ENCODE results near the gene NAA60.
"Not testable (repeated sequence)": the region's sequence is repeated elsewhere in the genome, so short reads cannot be mapped to it uniquely, and the experiment has no call there.

NAA60 gene

DNA sequence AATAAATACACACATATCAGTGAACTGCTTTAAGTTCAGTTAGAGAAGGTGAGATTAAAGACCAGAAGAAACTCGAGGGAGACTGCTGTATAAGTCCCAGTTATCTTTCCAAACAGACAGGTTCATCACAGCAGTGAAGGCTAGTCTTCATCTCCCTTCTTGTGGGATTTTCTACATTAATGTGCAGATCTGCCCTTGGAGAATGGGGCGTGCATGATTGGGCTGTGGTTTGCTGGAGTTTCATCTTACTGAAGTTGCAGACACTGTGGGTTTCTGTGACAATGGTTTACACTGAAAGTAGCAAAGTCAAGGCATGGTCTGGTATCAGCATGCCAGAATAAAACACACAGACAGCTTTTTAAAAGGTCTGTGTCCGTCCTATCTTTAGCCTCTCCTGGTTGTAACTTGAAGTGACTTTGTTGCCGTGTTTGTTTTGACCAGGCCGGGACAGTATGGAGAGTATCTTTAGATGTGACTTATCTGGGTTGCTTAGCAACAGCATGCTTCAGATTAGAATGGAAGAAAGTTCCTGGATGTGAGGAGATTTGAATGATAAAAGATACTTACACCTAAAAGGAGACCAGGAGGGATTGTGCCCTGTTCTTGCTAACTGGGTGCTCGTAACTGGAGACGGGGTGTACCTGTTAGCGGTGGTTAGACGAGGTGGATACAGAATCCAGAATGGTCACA is 16.1 kb downstream of the NAA60 start:
- in situ Hi-C loops (cut with HindIII; ENCODE audit: low pct_ligation_motif_present, low pct_unique_long_range_greater_than_20kb, low sequenced_read_pairs), result no loop called here
- DNase-seq, result no peak

- DNase-seq, result no peak
- in situ Hi-C loops (cut with HindIII; ENCODE audit: low pct_ligation_motif_present, low pct_unique_long_range_greater_than_20kb, low sequenced_read_pairs), result no loop called here
Observed at GRCh38 chr16:3460121-3460520, 16.6 kb downstream of the NAA60 start.

DNA sequence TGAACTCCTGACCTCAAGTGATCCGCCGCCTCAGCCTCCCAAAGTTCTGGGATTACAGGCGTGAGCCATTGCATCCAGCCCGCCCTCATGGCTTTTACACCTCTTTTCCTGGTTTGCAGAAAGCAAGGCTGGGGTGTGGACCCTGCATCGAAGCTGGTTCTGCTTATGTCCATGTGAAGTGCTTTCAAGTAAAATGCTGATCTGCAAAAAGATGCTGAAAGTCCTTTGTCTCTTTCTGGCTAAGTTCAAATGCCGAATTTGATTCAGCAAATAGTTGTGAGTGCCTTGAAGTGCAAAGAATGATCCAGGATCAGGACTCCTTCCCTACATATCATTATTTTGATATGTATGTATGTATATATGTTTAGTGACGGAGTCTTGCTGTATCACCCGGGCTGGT is 17.1 kb downstream of the NAA60 start:
- in situ Hi-C loops (cut with HindIII; ENCODE audit: low pct_ligation_motif_present, low pct_unique_long_range_greater_than_20kb, low sequenced_read_pairs), result no loop called here
- DNase-seq, result no peak

DNA sequence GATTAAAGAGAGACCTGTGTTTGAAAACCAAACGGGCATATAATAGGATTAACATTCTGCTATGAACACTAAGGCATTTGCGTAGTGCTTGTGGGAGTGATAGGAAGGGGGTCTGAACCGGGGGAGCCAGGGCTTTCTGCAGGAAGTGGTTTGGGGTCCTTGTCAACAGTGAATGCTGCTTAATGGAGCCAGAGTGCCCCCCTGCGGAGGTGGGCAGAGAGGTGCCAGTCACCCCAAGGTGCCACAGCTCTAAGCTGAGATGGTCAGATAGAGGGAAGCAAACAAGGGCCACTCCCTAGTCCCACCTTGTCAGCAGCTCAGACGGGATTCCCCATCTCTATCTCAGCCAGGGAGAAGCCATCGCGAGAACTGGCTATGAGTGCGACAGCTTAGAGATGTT is 17.7 kb downstream of the NAA60 start:
- DNase-seq, result no peak

DNA sequence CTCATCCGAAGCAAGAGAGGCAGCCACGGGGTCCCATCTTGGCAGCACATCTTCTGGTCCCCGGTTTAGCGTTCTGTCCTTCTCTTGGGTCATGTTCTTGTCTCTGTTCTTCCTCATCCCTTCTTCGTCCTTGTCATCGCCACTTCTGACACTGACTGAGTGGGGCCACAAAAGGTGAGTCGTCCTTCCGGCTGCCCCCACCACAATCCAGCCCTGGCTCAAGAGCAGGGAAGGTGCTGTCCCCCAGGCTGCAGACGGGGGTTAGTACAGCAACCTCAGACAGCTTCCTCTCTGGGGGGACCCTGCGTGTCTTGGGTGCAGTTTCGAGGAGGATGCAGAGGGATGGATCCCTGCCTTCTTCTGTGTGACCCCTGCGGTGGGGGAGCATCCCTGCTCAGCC is 21.8 kb downstream of the NAA60 start:
- in situ Hi-C loops (cut with HindIII; ENCODE audit: low pct_ligation_motif_present, low pct_unique_long_range_greater_than_20kb, low sequenced_read_pairs), result no loop called here
- DNase-seq, result no peak

More for the DNA sequence above, 17.7 kb downstream of the NAA60 start:
- in situ Hi-C loops (cut with HindIII; ENCODE audit: low pct_ligation_motif_present, low pct_unique_long_range_greater_than_20kb, low sequenced_read_pairs), result no loop called here

DNA sequence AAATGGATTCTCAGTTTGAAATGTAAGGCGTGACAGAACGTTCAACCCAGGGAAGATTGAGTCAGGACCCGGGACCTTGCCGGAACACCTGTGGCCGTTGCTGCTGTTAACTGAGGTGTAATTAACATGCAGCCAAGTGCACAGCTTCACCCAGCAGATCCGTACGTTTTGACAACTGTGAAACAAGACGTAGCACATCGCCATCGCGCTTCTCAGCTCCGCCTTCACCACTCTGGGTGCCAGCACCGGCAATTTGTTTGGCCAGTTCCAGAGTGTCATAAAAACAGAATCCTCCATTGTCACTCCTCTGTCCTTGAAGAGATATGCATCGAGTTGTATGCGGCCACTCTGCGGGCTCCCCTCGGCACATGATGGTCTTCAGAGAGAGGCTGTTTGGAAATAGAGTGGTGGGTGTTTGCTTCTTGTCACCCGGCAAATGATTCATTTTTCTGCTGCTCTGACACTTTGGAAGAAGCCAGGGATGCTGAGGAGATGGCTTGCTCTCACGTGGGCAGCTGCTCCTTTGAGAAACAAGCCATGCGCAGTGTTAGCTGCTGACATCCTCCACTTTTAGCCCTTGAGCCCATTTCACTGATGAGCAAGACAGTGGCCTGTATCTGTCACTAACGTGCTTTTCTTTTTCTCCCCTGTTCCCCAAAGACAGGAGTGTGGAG is 22.6 kb downstream of the NAA60 start:
- DNase-seq, result no peak
- in situ Hi-C loops (cut with HindIII; ENCODE audit: low pct_ligation_motif_present, low pct_unique_long_range_greater_than_20kb, low sequenced_read_pairs), result no loop called here

GRCh38 chr16:3467182-3467581 is 23.7 kb downstream of the NAA60 start:
- DNase-seq, result no peak
- in situ Hi-C loops (cut with HindIII; ENCODE audit: low pct_ligation_motif_present, low pct_unique_long_range_greater_than_20kb, low sequenced_read_pairs), result no loop called here

- in situ Hi-C loops (cut with HindIII; ENCODE audit: low pct_ligation_motif_present, low pct_unique_long_range_greater_than_20kb, low sequenced_read_pairs), result no loop called here
- peak; percentile 20 for DNase-seq
Observed at GRCh38 chr16:3467921-3468320, 24.4 kb downstream of the NAA60 start.

DNA sequence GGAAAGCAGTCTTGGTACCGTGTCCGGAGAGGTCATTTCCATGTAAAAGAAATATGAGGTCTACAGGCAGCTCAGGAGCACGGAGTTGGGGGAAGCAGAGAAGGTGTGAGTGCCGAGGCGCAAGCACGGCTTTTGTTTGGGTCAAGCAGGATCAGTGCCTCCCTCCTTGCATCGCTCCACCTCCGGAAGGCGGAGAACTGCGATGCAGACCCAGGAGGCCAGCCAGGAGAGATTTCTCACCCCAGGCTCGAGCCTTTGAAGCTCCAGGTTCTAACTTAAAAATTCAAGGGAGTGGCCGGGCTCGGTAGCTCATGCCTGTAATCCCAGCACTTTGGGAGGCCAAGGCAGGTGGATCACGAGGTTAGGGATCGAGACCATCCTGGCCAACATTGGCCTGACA is 25.0 kb downstream of the NAA60 start:
- no peak for DNase-seq
- in situ Hi-C loops (cut with HindIII; ENCODE audit: low pct_ligation_motif_present, low pct_unique_long_range_greater_than_20kb, low sequenced_read_pairs), result no loop called here

DNA sequence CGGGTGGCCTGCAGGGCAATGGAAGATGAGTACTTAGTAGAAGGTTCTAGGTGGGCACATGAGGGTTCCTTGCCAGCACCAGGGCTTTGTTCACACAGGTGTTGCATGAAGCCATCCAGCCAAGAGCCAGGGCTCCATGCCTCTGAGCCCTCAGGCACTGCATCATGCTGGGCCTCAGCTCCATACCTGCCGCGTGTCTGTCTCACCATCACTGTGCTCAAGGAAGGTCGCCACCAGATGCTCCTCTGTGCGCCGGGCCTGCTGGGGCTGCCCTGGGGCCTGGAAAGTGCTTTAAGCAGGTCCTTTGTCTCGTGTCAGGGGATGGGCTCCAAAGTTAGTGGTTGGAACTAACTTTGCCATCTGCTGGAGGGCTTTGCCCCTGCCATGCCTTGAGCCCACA is 26.3 kb downstream of the NAA60 start:
- no peak for DNase-seq
- in situ Hi-C loops (cut with HindIII; ENCODE audit: low pct_ligation_motif_present, low pct_unique_long_range_greater_than_20kb, low sequenced_read_pairs), result no loop called here

DNA sequence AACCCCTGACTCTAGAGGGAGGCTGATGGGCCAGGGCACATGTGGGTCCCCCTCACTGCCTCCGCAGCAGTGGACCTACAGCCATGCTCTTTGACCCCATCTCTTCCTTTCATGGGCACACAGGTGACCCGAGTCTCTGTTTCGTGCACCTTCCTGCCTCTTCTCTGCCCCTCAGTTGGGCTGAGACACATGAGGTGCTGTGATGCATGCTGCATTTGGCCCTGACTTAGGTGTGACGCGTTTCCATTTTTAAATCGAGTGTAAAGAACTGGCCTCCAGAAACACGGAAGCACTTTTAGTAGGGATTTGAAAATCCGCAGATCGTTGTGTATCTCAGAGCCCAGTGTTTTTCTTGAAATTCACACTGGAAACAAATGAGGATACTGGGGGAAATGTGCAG is 27.2 kb downstream of the NAA60 start:
- in situ Hi-C loops (cut with HindIII; ENCODE audit: low pct_ligation_motif_present, low pct_unique_long_range_greater_than_20kb, low sequenced_read_pairs), result no loop called here
- DNase-seq, result no peak

- DNase-seq, result no peak
- in situ Hi-C loops (cut with HindIII; ENCODE audit: low pct_ligation_motif_present, low pct_unique_long_range_greater_than_20kb, low sequenced_read_pairs), result no loop called here
Observed at GRCh38 chr16:3471518-3472176, 28.2 kb downstream of the NAA60 start.

GRCh38 chr16:3472878-3473595 is 29.6 kb downstream of the NAA60 start:
- DNase-seq, result no peak
- in situ Hi-C loops (cut with HindIII; ENCODE audit: low pct_ligation_motif_present, low pct_unique_long_range_greater_than_20kb, low sequenced_read_pairs), result no loop called here

DNA sequence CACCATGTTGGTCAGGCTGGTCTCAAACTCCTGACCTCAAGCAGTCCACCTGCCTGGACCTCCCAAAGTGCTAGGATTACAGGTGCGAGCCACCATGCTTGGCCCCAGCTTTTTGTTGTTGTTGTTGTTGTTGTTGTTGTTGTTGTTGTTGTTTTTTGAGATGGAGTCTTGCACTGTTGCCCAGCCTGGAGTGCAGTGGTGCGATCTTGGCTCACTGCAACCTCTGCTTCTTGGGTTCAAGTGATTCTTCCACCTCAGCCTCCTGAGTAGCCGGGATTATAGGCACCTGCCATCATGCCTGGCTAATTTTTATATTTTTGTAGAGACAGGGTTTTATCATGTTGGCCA is 30.1 kb downstream of the NAA60 start:
- in situ Hi-C loops (cut with HindIII; ENCODE audit: low pct_ligation_motif_present, low pct_unique_long_range_greater_than_20kb, low sequenced_read_pairs); DNase-seq: not testable (repeated sequence)

- no peak for DNase-seq
- in situ Hi-C loops (cut with HindIII; ENCODE audit: low pct_ligation_motif_present, low pct_unique_long_range_greater_than_20kb, low sequenced_read_pairs), result no loop called here
Observed at GRCh38 chr16:3474136-3474779, 30.8 kb downstream of the NAA60 start.

DNA sequence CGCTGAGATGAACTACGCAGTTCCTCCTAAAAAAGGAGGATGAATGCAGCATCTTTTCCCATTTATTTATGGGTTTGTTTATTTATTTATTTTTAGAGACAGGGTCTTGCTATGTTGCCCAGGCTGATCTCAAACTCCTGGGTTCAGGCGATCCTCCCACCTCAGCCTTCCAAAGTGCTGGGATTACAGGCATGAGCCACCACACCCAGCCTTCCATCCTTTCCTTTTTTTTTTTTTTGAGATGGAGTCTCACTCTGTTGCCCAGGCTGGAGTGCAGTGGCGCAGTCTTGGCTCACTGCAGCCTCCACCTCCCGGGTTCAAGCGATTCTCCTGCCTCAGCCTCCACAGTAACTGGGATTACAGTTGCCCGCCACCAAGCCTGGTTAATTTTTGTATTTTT is 31.4 kb downstream of the NAA60 start:
- in situ Hi-C loops (cut with HindIII; ENCODE audit: low pct_ligation_motif_present, low pct_unique_long_range_greater_than_20kb, low sequenced_read_pairs); DNase-seq: not testable (repeated sequence)

GRCh38 chr16:3475604-3476375 is 32.3 kb downstream of the NAA60 start:
- in situ Hi-C loops (cut with HindIII; ENCODE audit: low pct_ligation_motif_present, low pct_unique_long_range_greater_than_20kb, low sequenced_read_pairs), result no loop called here
- no peak for DNase-seq

GRCh38 chr16:3476409-3476808 is 32.9 kb downstream of the NAA60 start:
- no peak for DNase-seq
- in situ Hi-C loops (cut with HindIII; ENCODE audit: low pct_ligation_motif_present, low pct_unique_long_range_greater_than_20kb, low sequenced_read_pairs), result no loop called here
